Nephron progenitor cell (in vitro differentiated cells): ENCODE results near the gene ACSF3.

Source experiments
- DNase-seq: peaks from one replicate; pipeline ENCODE4 v3.0.0; 2021
- H3K27ac Mint-ChIP-seq: 2 replicates; pipeline ENCODE4 v1.8.0; 2021; ENCODE audit warnings: mild to moderate bottlenecking, moderate library complexity, mixed read lengths
- H3K27me3 Mint-ChIP-seq: 2 replicates; pipeline ENCODE4 v1.8.0; 2021; ENCODE audit warnings: mild to moderate bottlenecking, low read depth, mixed read lengths; ENCODE audit not compliant: poor library complexity
- H3K36me3 Mint-ChIP-seq: 2 replicates; pipeline ENCODE4 v1.8.0; 2021; ENCODE audit warnings: low read depth, mixed read lengths
- H3K4me1 Mint-ChIP-seq: 2 replicates; pipeline ENCODE4 v1.8.0; 2021; ENCODE audit warnings: mixed read lengths
- H3K4me3 Mint-ChIP-seq: 2 replicates; pipeline ENCODE4 v1.8.0; 2021; ENCODE audit warnings: mild to moderate bottlenecking, moderate library complexity, mixed read lengths
- H3K9me3 Mint-ChIP-seq: 2 replicates; pipeline ENCODE4 v1.8.0; 2021; ENCODE audit warnings: mild to moderate bottlenecking, moderate library complexity, mixed read lengths
- CTCF ChIP-seq: fragments of 200-600 bp; sonication (generic); IDR thresholded peaks from 2 replicates; pipeline ENCODE4 v1.5.0; 2021; ENCODE audit warnings: antibody characterized with exemption

ACSF3 gene

GRCh38 chr16:89093602-89094251, at the start of gene ACSF3:
Gene ACSF3, plus strand, starts transcription at chr16:89093852. Its CDS starts 6,830 bp downstream, at chr16:89100682.
- Mint-ChIP-seq H3K9me3 (no peaks in the 10 kb centered on the region), H3K4me3 (peak within 1 kb of the TSS; percentile 95), H3K4me1 (peaks cover 44% of the 10 kb centered on the region), H3K27ac (no peak within 1 kb of the TSS), H3K27me3 (peaks cover 58% of the 10 kb centered on the region), H3K36me3 (no peaks in the 10 kb centered on the region)
- no peak for TF ChIP-seq CTCF
- peak; percentile 66 for DNase-seq

- no peak for TF ChIP-seq CTCF
- Mint-ChIP-seq H3K27me3 (peaks cover 23% of the 10 kb centered on the region), H3K4me3 (no peak overlapping the region), H3K36me3 (no peaks in the 10 kb centered on the region), H3K4me1 (peaks cover 18% of the 10 kb centered on the region), H3K9me3 (no peaks in the 10 kb centered on the region), H3K27ac (no peak overlapping the region)
- peak; percentile 1 for DNase-seq
These were observed 49.1 kb upstream of the ACSF3 start for GRCh38 chr16:89044418-89045180.

- TF ChIP-seq CTCF, result no peak
- H3K36me3 Mint-ChIP-seq, result no peaks in the 10 kb centered on the region
- H3K27me3 Mint-ChIP-seq, result peaks cover 23% of the 10 kb centered on the region
- peaks cover 21% of the 10 kb centered on the region for H3K4me1 Mint-ChIP-seq
- no peak overlapping the region for H3K4me3 Mint-ChIP-seq
- no peak for DNase-seq
- H3K9me3 Mint-ChIP-seq, result no peaks in the 10 kb centered on the region
- H3K27ac Mint-ChIP-seq, result no peak overlapping the region
These were observed 48.4 kb upstream of the ACSF3 start for GRCh38 chr16:89045181-89045815.

- Mint-ChIP-seq H3K4me1 (peaks cover 21% of the 10 kb centered on the region), H3K36me3 (no peaks in the 10 kb centered on the region), H3K27me3 (peaks cover 23% of the 10 kb centered on the region), H3K4me3 (no peak overlapping the region), H3K9me3 (no peaks in the 10 kb centered on the region), H3K27ac (no peak overlapping the region)
- no peak for DNase-seq
- no peak for TF ChIP-seq CTCF
These were observed 47.8 kb upstream of the ACSF3 start for GRCh38 chr16:89045881-89046280.

GRCh38 chr16:89046491-89046890, 47.2 kb upstream of the ACSF3 start:
- no peak for DNase-seq
- Mint-ChIP-seq H3K9me3 (no peaks in the 10 kb centered on the region), H3K4me3 (no peak overlapping the region), H3K27ac (no peak overlapping the region), H3K27me3 (peaks cover 21% of the 10 kb centered on the region), H3K4me1 (peaks cover 21% of the 10 kb centered on the region), H3K36me3 (no peaks in the 10 kb centered on the region)
- no peak for TF ChIP-seq CTCF
